WTC11 (cell line): ENCODE measurements around the gene ATP9B. TPM values are rescaled to one million over a fixed set of nuclear protein-coding genes. Genes with fewer than 3 reads are reported as not detected.

Experiments
- ATAC-seq: fragments of 200-7000 bp; cut with Tn5 transposase; 2 replicates; pipeline ENCODE4 v1.10.0; 2021; ENCODE audit warnings: mild to moderate bottlenecking, moderate library complexity
- CTCF ChIA-PET: fragments of 300-600 bp; sonication (Branson Sonifier 250); formaldehyde crosslinking; loops from one replicate; lab custom pipeline; 2021; ENCODE audit warnings: antibody characterized with exemption; lab: Charles Lee
- POLR2A ChIA-PET: fragments of 350-600 bp; sonication (Branson Sonifier 250); formaldehyde crosslinking; loops from one replicate; lab custom pipeline; 2021; ENCODE audit warnings: antibody characterized with exemption; lab: Charles Lee
- DNase-seq: peaks from one replicate; pipeline ENCODE4 v3.0.0; 2021; ENCODE audit warnings: low spot score
- H3K27ac Mint-ChIP-seq: 2 replicates; pipeline ENCODE4 v1.8.0; 2021; ENCODE audit warnings: mixed read lengths
- H3K27me3 Mint-ChIP-seq: 2 replicates; pipeline ENCODE4 v1.8.0; 2021; ENCODE audit warnings: low read depth, mild to moderate bottlenecking, moderate library complexity, mixed read lengths
- H3K36me3 Mint-ChIP-seq: 2 replicates; pipeline ENCODE4 v1.8.0; 2021; ENCODE audit warnings: mixed read lengths
- H3K4me1 Mint-ChIP-seq: 2 replicates; pipeline ENCODE4 v1.8.0; 2022; ENCODE audit warnings: mixed read lengths
- H3K4me3 Mint-ChIP-seq: 2 replicates; pipeline ENCODE4 v1.8.0; 2021; ENCODE audit warnings: mild to moderate bottlenecking, moderate library complexity, mixed read lengths
- H3K9me3 Mint-ChIP-seq: 2 replicates; pipeline ENCODE4 v1.8.0; 2021; ENCODE audit warnings: mixed read lengths
- CBFB ChIP-seq: sonication (generic); formaldehyde crosslinking; IDR thresholded peaks from 2 replicates; pipeline ENCODE4 v1.8.1; 2022; ENCODE audit warnings: mild to moderate bottlenecking, low read depth, missing genetic modification reagents
- CTCF ChIP-seq: fragments of 200-600 bp; IDR thresholded peaks from 2 replicates; pipeline ENCODE4 v1.8.0; 2022; ENCODE audit warnings: antibody characterized with exemption
- ELF4 ChIP-seq: sonication (generic); formaldehyde crosslinking; IDR thresholded peaks from 2 replicates; pipeline ENCODE4 v1.8.1; 2022; ENCODE audit warnings: low read depth, mild to moderate bottlenecking, moderate library complexity, missing genetic modification reagents
- EMX1 ChIP-seq: fragments of 250-450 bp; sonication (Bioruptor Pico); IDR thresholded peaks from 2 replicates; pipeline ENCODE4 v1.8.0; 2021; ENCODE audit warnings: mild to moderate bottlenecking
- ESRRA ChIP-seq: sonication (generic); formaldehyde crosslinking; IDR thresholded peaks from 2 replicates; pipeline ENCODE4 v1.8.1; 2022; ENCODE audit warnings: mild to moderate bottlenecking, missing genetic modification reagents, borderline replicate concordance
- FOXJ3 ChIP-seq: sonication (generic); formaldehyde crosslinking; IDR thresholded peaks from 2 replicates; pipeline ENCODE4 v1.9.0; 2021; ENCODE audit warnings: missing genetic modification reagents, mild to moderate bottlenecking, borderline replicate concordance
- FOXP1 ChIP-seq: sonication (generic); formaldehyde crosslinking; IDR thresholded peaks from 2 replicates; pipeline ENCODE4 v1.8.0; 2022; ENCODE audit warnings: missing genetic modification reagents, mild to moderate bottlenecking, moderate library complexity, borderline replicate concordance
- IRF1 ChIP-seq: sonication (generic); formaldehyde crosslinking; IDR thresholded peaks from 2 replicates; pipeline ENCODE4 v1.8.0; 2023; ENCODE audit warnings: missing genetic modification reagents
- JAZF1 ChIP-seq: fragments of 250-450 bp; sonication (Bioruptor Pico); IDR thresholded peaks from 2 replicates; pipeline ENCODE4 v1.9.0; 2021; ENCODE audit warnings: moderate library complexity, mild to moderate bottlenecking, inconsistent platforms
- KAT7 ChIP-seq: sonication (generic); formaldehyde crosslinking; IDR thresholded peaks from 2 replicates; pipeline ENCODE4 v1.8.1; 2023; ENCODE audit warnings: missing genetic modification reagents, mild to moderate bottlenecking, borderline replicate concordance
- MLX ChIP-seq: sonication (generic); formaldehyde crosslinking; IDR thresholded peaks from 2 replicates; pipeline ENCODE4 v1.8.1; 2023; ENCODE audit warnings: mild to moderate bottlenecking, missing genetic modification reagents, moderate library complexity
- NFATC4 ChIP-seq: fragments of 250-450 bp; sonication (Bioruptor Pico); IDR thresholded peaks from 2 replicates; pipeline ENCODE4 v1.9.0; 2021; ENCODE audit warnings: mild to moderate bottlenecking
- OVOL2 ChIP-seq: fragments of 250-450 bp; sonication (Bioruptor Pico); IDR thresholded peaks from 2 replicates; pipeline ENCODE4 v1.9.0; 2021; ENCODE audit warnings: mild to moderate bottlenecking, borderline replicate concordance
- PRDM15 ChIP-seq: sonication (generic); formaldehyde crosslinking; IDR thresholded peaks from 2 replicates; pipeline ENCODE4 v1.8.0; 2022; ENCODE audit warnings: missing genetic modification reagents
- USF2 ChIP-seq: sonication (generic); formaldehyde crosslinking; IDR thresholded peaks from 2 replicates; pipeline ENCODE4 v1.8.1; 2023; ENCODE audit warnings: mild to moderate bottlenecking, missing genetic modification reagents, moderate library complexity
- ZBTB21 ChIP-seq: sonication (generic); formaldehyde crosslinking; IDR thresholded peaks from 2 replicates; pipeline ENCODE4 v1.8.1; 2023; ENCODE audit warnings: mild to moderate bottlenecking, missing genetic modification reagents, borderline replicate concordance
- ZMAT4 ChIP-seq: fragments of 250-450 bp; sonication (Bioruptor Pico); IDR thresholded peaks from 2 replicates; pipeline ENCODE4 v1.9.0; 2021; ENCODE audit warnings: mild to moderate bottlenecking
- ZNF219 ChIP-seq: sonication (generic); formaldehyde crosslinking; IDR thresholded peaks from 2 replicates; pipeline ENCODE4 v1.8.0; 2023; ENCODE audit warnings: missing genetic modification reagents, mild to moderate bottlenecking, borderline replicate concordance
- ZNF232 ChIP-seq: sonication (generic); formaldehyde crosslinking; IDR thresholded peaks from 2 replicates; pipeline ENCODE4 v1.8.0; 2022; ENCODE audit warnings: mild to moderate bottlenecking, missing genetic modification reagents
- ZNF423 ChIP-seq: fragments of 250-450 bp; sonication (Bioruptor Pico); IDR thresholded peaks from 2 replicates; pipeline ENCODE4 v2.1.2; 2022; ENCODE audit warnings: mild to moderate bottlenecking, moderate library complexity
- total RNA-seq: library from RNA; stranded (reverse); gene quantifications from 3 replicates; pipeline ENCODE4 v1.2.3, GENCODE V29; 2021

ATP9B gene
- total RNA-seq, 1 experiment from 2014 or later = 19.0 TPM

GRCh38 chr18:79272916-79273315 lies 203.7 kb downstream of the ATP9B start:
- no peaks in the 10 kb centered on the region for H3K9me3 Mint-ChIP-seq
- ATAC-seq (no peak), DNase-seq (no peak)
- H3K27me3 Mint-ChIP-seq = no peaks in the 10 kb centered on the region
- TF ChIP-seq KAT7 (CRISPR knock-in tag) = no peak
- no peak for TF ChIP-seq ZBTB21 (CRISPR knock-in tag)
- TF ChIP-seq OVOL2 = no peak
- no peak for TF ChIP-seq NFATC4 (CRISPR knock-in tag)
- no peak for TF ChIP-seq ESRRA (CRISPR knock-in tag)
- TF ChIP-seq IRF1 (CRISPR knock-in tag) = no peak
- TF ChIP-seq USF2 (CRISPR knock-in tag) = no peak
- TF ChIP-seq ZNF219 = no peak
- no peak for TF ChIP-seq ZMAT4 (CRISPR knock-in tag)
- no peak for TF ChIP-seq CTCF
- no peak for TF ChIP-seq CBFB (CRISPR knock-in tag)
- TF ChIP-seq ZNF423 (CRISPR knock-in tag) = no peak
- no peak for TF ChIP-seq ZNF232 (CRISPR knock-in tag)
- no peak for TF ChIP-seq JAZF1 (CRISPR knock-in tag)
- no peak for TF ChIP-seq ELF4
- TF ChIP-seq MLX = no peak
- TF ChIP-seq FOXP1 (CRISPR knock-in tag) = no peak
- no peak for TF ChIP-seq PRDM15 (CRISPR knock-in tag)
- TF ChIP-seq FOXJ3 (CRISPR knock-in tag) = no peak
- TF ChIP-seq EMX1 (CRISPR knock-in tag) = no peak
- ChIA-PET CTCF (no interaction called here), POLR2A (interaction anchor here (0.6 kb wide), 1 partner anchor 51 kb away, joined by 4 read pairs; no protein-coding TSS in a partner anchor)
- peaks cover 16% of the 10 kb centered on the region for H3K4me1 Mint-ChIP-seq
- H3K27ac Mint-ChIP-seq = no peak overlapping the region; the same call in 1 of the 2 replicates
- H3K36me3 Mint-ChIP-seq = peaks cover 3% of the 10 kb centered on the region
- no peak overlapping the region for H3K4me3 Mint-ChIP-seq
